ENCODE measurements around the gene C4orf50.

The C4orf50 gene

DNA sequence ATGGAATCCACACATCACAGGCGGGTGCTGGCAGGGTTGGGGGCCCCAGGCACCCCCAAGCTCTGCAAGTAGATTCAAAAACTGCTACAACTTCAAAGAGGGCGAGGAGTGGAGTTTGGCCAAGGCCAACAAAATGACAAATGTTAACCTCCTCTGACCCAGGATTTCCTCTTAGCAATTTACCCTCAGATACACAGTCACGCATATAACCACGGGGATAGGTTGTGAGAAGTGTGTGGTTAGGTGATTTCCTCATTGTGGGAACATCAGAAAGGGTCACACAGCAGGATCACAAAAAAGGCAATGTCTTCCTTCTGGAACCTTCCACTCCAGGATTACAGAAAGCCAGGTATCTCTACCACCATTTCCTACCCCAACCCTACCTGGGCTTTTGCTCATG, 62.4 kb downstream of the C4orf50 start:
- H3K4me3 ChIP-seq (ENCODE audit: low read length, poor library complexity, severe bottlenecking), result no peak overlapping the region
- TF ChIP-seq EZH2phosphoT487 (IDR thresholded peaks at IDR 0.05; ENCODE audit: borderline replicate concordance), result no peak
- TF ChIP-seq, protein P1, sequence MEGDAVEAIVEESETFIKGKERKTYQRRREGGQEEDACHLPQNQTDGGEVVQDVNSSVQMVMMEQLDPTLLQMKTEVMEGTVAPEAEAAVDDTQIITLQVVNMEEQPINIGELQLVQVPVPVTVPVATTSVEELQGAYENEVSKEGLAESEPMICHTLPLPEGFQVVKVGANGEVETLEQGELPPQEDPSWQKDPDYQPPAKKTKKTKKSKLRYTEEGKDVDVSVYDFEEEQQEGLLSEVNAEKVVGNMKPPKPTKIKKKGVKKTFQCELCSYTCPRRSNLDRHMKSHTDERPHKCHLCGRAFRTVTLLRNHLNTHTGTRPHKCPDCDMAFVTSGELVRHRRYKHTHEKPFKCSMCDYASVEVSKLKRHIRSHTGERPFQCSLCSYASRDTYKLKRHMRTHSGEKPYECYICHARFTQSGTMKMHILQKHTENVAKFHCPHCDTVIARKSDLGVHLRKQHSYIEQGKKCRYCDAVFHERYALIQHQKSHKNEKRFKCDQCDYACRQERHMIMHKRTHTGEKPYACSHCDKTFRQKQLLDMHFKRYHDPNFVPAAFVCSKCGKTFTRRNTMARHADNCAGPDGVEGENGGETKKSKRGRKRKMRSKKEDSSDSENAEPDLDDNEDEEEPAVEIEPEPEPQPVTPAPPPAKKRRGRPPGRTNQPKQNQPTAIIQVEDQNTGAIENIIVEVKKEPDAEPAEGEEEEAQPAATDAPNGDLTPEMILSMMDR (conservative IDR thresholded peaks at IDR 0.05; ENCODE audit: low read length), result no peak
- H3F3A ChIP-seq (ENCODE audit: low read depth), result no peaks in the 10 kb centered on the region
- H3K79me2 ChIP-seq (ENCODE audit: insufficient read depth, low read length), result no peaks in the 10 kb centered on the region
- no peaks in the 10 kb centered on the region for H3K36me3 ChIP-seq (ENCODE audit: insufficient read depth, low read length)
- H3K9ac ChIP-seq (ENCODE audit: low read depth, low read length, poor library complexity, severe bottlenecking), result no peak overlapping the region
- no peaks in the 10 kb centered on the region for H4K20me1 ChIP-seq (ENCODE audit: insufficient read depth, low read length, poor library complexity, severe bottlenecking)
- no peaks in the 10 kb centered on the region for H3K27me3 ChIP-seq (ENCODE audit: insufficient read depth, low read length, poor library complexity, severe bottlenecking)
- H3K4me2 ChIP-seq (ENCODE audit: low read depth, low read length, poor library complexity, severe bottlenecking), result no peak overlapping the region
- H2AFZ ChIP-seq (ENCODE audit: low read length), result no peak overlapping the region
- H3K9me2 ChIP-seq (replicated peaks; ENCODE audit: low read depth, low read length), result no peaks in the 10 kb centered on the region
- H3K9me3 ChIP-seq (ENCODE audit: insufficient read depth, low read depth, low read length), result no peaks in the 10 kb centered on the region; the same call in 1 of the 2 replicates
- H3K4me1 ChIP-seq (ENCODE audit: insufficient read depth, low read length, poor library complexity, severe bottlenecking), result no peaks in the 10 kb centered on the region

DNA sequence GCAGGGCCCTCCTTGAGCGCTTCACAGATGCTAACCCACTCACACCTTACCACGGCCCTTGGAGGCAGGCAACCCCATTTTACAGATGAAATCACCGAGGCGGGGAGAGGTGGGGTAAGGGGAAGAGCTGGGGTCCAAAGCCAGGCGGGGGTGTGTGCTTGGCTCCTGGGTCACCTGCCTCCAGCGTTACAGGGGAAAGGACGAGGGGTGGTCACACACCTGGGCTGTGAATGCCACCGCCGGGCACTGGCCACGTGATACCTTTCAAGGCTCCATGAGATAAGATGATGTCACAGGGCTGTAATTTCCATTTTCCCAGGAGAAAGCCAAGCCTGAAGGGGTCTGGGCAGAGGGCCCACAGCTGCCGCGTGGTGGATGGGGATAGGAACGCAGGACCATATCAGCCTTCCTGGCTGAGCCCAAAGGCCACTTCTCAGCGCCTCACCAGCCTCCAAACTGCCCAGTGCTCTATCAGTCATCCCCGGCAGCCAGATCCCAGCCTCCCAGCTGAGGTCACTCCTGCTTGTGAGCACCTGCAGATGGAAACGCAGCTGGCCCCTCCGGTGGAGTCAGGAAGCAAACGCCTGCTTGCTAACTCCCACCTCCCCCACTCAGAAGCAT, 62.9 kb downstream of the C4orf50 start:
- H3K9me3 ChIP-seq (ENCODE audit: insufficient read depth, low read depth, low read length), result no peaks in the 10 kb centered on the region; the same call in 1 of the 2 replicates
- H3K4me3 ChIP-seq (ENCODE audit: low read length, poor library complexity, severe bottlenecking), result no peak overlapping the region
- H3K27me3 ChIP-seq (ENCODE audit: insufficient read depth, low read length, poor library complexity, severe bottlenecking), result no peaks in the 10 kb centered on the region
- H3K4me1 ChIP-seq (ENCODE audit: insufficient read depth, low read length, poor library complexity, severe bottlenecking), result no peaks in the 10 kb centered on the region
- no peaks in the 10 kb centered on the region for H4K20me1 ChIP-seq (ENCODE audit: insufficient read depth, low read length, poor library complexity, severe bottlenecking)
- TF ChIP-seq, protein P1 (conservative IDR thresholded peaks at IDR 0.05; ENCODE audit: low read length), result no peak
- no peak for TF ChIP-seq EZH2phosphoT487 (IDR thresholded peaks at IDR 0.05; ENCODE audit: borderline replicate concordance)
- H3K9ac ChIP-seq (ENCODE audit: low read depth, low read length, poor library complexity, severe bottlenecking), result no peak overlapping the region
- no peak overlapping the region for H2AFZ ChIP-seq (ENCODE audit: low read length)
- H3K36me3 ChIP-seq (ENCODE audit: insufficient read depth, low read length), result no peaks in the 10 kb centered on the region
- no peaks in the 10 kb centered on the region for H3F3A ChIP-seq (ENCODE audit: low read depth)
- H3K9me2 ChIP-seq (replicated peaks; ENCODE audit: low read depth, low read length), result no peaks in the 10 kb centered on the region
- no peaks in the 10 kb centered on the region for H3K79me2 ChIP-seq (ENCODE audit: insufficient read depth, low read length)
- H3K4me2 ChIP-seq (ENCODE audit: low read depth, low read length, poor library complexity, severe bottlenecking), result no peak overlapping the region

GRCh38 chr4:5954056-5954760, 64.0 kb downstream of the C4orf50 start:
- H3K9me2 ChIP-seq (replicated peaks; ENCODE audit: low read depth, low read length), result no peaks in the 10 kb centered on the region
- no peaks in the 10 kb centered on the region for H3K4me1 ChIP-seq (ENCODE audit: insufficient read depth, low read length, poor library complexity, severe bottlenecking)
- H2AFZ ChIP-seq (ENCODE audit: low read length), result no peak overlapping the region
- H3K4me3 ChIP-seq (ENCODE audit: low read length, poor library complexity, severe bottlenecking), result no peak overlapping the region
- no peaks in the 10 kb centered on the region for H3K79me2 ChIP-seq (ENCODE audit: insufficient read depth, low read length)
- no peaks in the 10 kb centered on the region; the same call in 1 of the 2 replicates for H3K9me3 ChIP-seq (ENCODE audit: insufficient read depth, low read depth, low read length)
- H3K27me3 ChIP-seq (ENCODE audit: insufficient read depth, low read length, poor library complexity, severe bottlenecking), result no peaks in the 10 kb centered on the region
- no peaks in the 10 kb centered on the region for H3F3A ChIP-seq (ENCODE audit: low read depth)
- no peaks in the 10 kb centered on the region for H4K20me1 ChIP-seq (ENCODE audit: insufficient read depth, low read length, poor library complexity, severe bottlenecking)
- no peak overlapping the region for H3K9ac ChIP-seq (ENCODE audit: low read depth, low read length, poor library complexity, severe bottlenecking)
- H3K4me2 ChIP-seq (ENCODE audit: low read depth, low read length, poor library complexity, severe bottlenecking), result no peak overlapping the region
- TF ChIP-seq, protein P1 (conservative IDR thresholded peaks at IDR 0.05; ENCODE audit: low read length), result no peak
- no peak for TF ChIP-seq EZH2phosphoT487 (IDR thresholded peaks at IDR 0.05; ENCODE audit: borderline replicate concordance)
- H3K36me3 ChIP-seq (ENCODE audit: insufficient read depth, low read length), result no peaks in the 10 kb centered on the region

All from Loucy (cell line).